ENCODE results near the gene USP12.

Gene USP12

GRCh38 chr13:27171827-27172494, 350 bp upstream of the USP12 start:
- H3K9me3 Mint-ChIP-seq: no peaks in the 10 kb centered on the region
- H3K4me1 Mint-ChIP-seq: peaks cover 68% of the 10 kb centered on the region
- peak; percentile 95 for ATAC-seq
- H3K4me3 Mint-ChIP-seq: peak overlapping the region; percentile 95
- H3K27ac Mint-ChIP-seq: peak overlapping the region; percentile 95
- H3K36me3 Mint-ChIP-seq: no peaks in the 10 kb centered on the region
- H3K27me3 Mint-ChIP-seq: no peaks in the 10 kb centered on the region

- Mint-ChIP-seq H3K36me3 (no peaks in the 10 kb centered on the region), H3K9me3 (no peaks in the 10 kb centered on the region), H3K27me3 (no peaks in the 10 kb centered on the region), H3K27ac (peak overlapping the region; percentile 95), H3K4me3 (peak overlapping the region; percentile 97), H3K4me1 (peaks cover 66% of the 10 kb centered on the region)
- peak; percentile 0 for ATAC-seq
These were observed 931 bp downstream of the USP12 start for GRCh38 chr13:27170516-27171243.

- H3K27ac Mint-ChIP-seq: peak overlapping the region; percentile 95
- H3K4me3 Mint-ChIP-seq: peak overlapping the region; percentile 97
- H3K27me3 Mint-ChIP-seq: no peaks in the 10 kb centered on the region
- peak; percentile 16 for ATAC-seq
- H3K36me3 Mint-ChIP-seq: no peaks in the 10 kb centered on the region
- no peaks in the 10 kb centered on the region for H3K9me3 Mint-ChIP-seq
- H3K4me1 Mint-ChIP-seq: peaks cover 65% of the 10 kb centered on the region
These were observed 1.4 kb downstream of the USP12 start for GRCh38 chr13:27170221-27170515.

- Mint-ChIP-seq H3K9me3 (no peaks in the 10 kb centered on the region), H3K27ac (peak overlapping the region; percentile 21), H3K4me1 (peaks cover 64% of the 10 kb centered on the region), H3K4me3 (no peak overlapping the region), H3K27me3 (no peaks in the 10 kb centered on the region), H3K36me3 (no peaks in the 10 kb centered on the region)
- no peak for ATAC-seq
These were observed 2.5 kb downstream of the USP12 start for GRCh38 chr13:27168906-27169657.

GRCh38 chr13:27168086-27168485, 3.5 kb downstream of the USP12 start:
- peaks cover 5% of the 10 kb centered on the region for H3K36me3 Mint-ChIP-seq
- peak overlapping the region; percentile 21 for H3K27ac Mint-ChIP-seq
- H3K4me3 Mint-ChIP-seq: peak overlapping the region; percentile 46
- peaks cover 71% of the 10 kb centered on the region for H3K4me1 Mint-ChIP-seq
- no peaks in the 10 kb centered on the region for H3K9me3 Mint-ChIP-seq
- H3K27me3 Mint-ChIP-seq: no peaks in the 10 kb centered on the region
- ATAC-seq: no peak

GRCh38 chr13:27166313-27166712, 5.3 kb downstream of the USP12 start:
- peaks cover 8% of the 10 kb centered on the region for H3K36me3 Mint-ChIP-seq
- no peak overlapping the region for H3K4me3 Mint-ChIP-seq
- no peak overlapping the region for H3K27ac Mint-ChIP-seq
- H3K4me1 Mint-ChIP-seq: peaks cover 71% of the 10 kb centered on the region
- no peaks in the 10 kb centered on the region for H3K27me3 Mint-ChIP-seq
- H3K9me3 Mint-ChIP-seq: no peaks in the 10 kb centered on the region
- ATAC-seq: no peak

- Mint-ChIP-seq H3K36me3 (peaks cover 17% of the 10 kb centered on the region), H3K9me3 (no peaks in the 10 kb centered on the region), H3K27me3 (no peaks in the 10 kb centered on the region), H3K27ac (peak overlapping the region; percentile 62), H3K4me1 (peaks cover 72% of the 10 kb centered on the region), H3K4me3 (no peak overlapping the region)
- ATAC-seq: no peak
These were observed 9.6 kb downstream of the USP12 start for GRCh38 chr13:27161980-27162379.

- Mint-ChIP-seq H3K4me3 (no peak overlapping the region), H3K36me3 (peaks cover 22% of the 10 kb centered on the region), H3K27ac (peak overlapping the region; percentile 25), H3K27me3 (no peaks in the 10 kb centered on the region), H3K9me3 (no peaks in the 10 kb centered on the region), H3K4me1 (peaks cover 71% of the 10 kb centered on the region)
- ATAC-seq: no peak
These were observed 10.2 kb downstream of the USP12 start for GRCh38 chr13:27161423-27161822.

- Mint-ChIP-seq H3K27ac (peak overlapping the region; percentile 25), H3K9me3 (peaks cover 3% of the 10 kb centered on the region), H3K4me1 (peaks cover 71% of the 10 kb centered on the region), H3K27me3 (no peaks in the 10 kb centered on the region), H3K36me3 (peaks cover 28% of the 10 kb centered on the region), H3K4me3 (peak overlapping the region; percentile 18)
- no peak for ATAC-seq
These were observed 10.8 kb downstream of the USP12 start for GRCh38 chr13:27160657-27161295.

GRCh38 chr13:27159806-27160563, 11.6 kb downstream of the USP12 start:
- no peak overlapping the region for H3K4me3 Mint-ChIP-seq
- peaks cover 28% of the 10 kb centered on the region for H3K36me3 Mint-ChIP-seq
- H3K4me1 Mint-ChIP-seq: peaks cover 71% of the 10 kb centered on the region
- H3K27ac Mint-ChIP-seq: peak overlapping the region; percentile 25
- no peak for ATAC-seq
- peaks cover 3% of the 10 kb centered on the region for H3K9me3 Mint-ChIP-seq
- no peaks in the 10 kb centered on the region for H3K27me3 Mint-ChIP-seq

GRCh38 chr13:27158335-27158734, 13.3 kb downstream of the USP12 start:
- Mint-ChIP-seq H3K27ac (no peak overlapping the region), H3K9me3 (peaks cover 5% of the 10 kb centered on the region), H3K27me3 (no peaks in the 10 kb centered on the region), H3K4me1 (peaks cover 72% of the 10 kb centered on the region), H3K4me3 (no peak overlapping the region), H3K36me3 (peaks cover 30% of the 10 kb centered on the region)
- no peak for ATAC-seq

- ATAC-seq: no peak
- peaks cover 79% of the 10 kb centered on the region for H3K4me1 Mint-ChIP-seq
- peaks cover 23% of the 10 kb centered on the region for H3K36me3 Mint-ChIP-seq
- peaks cover 5% of the 10 kb centered on the region for H3K9me3 Mint-ChIP-seq
- no peak overlapping the region for H3K4me3 Mint-ChIP-seq
- no peaks in the 10 kb centered on the region for H3K27me3 Mint-ChIP-seq
- H3K27ac Mint-ChIP-seq: peak overlapping the region; percentile 15
These were observed 19.6 kb downstream of the USP12 start for GRCh38 chr13:27151798-27152599.

- no peak for ATAC-seq
- peaks cover 12% of the 10 kb centered on the region for H3K36me3 Mint-ChIP-seq
- peaks cover 90% of the 10 kb centered on the region for H3K4me1 Mint-ChIP-seq
- no peak overlapping the region for H3K4me3 Mint-ChIP-seq
- no peaks in the 10 kb centered on the region for H3K27me3 Mint-ChIP-seq
- H3K27ac Mint-ChIP-seq: peak overlapping the region; percentile 14
- peaks cover 3% of the 10 kb centered on the region for H3K9me3 Mint-ChIP-seq
These were observed 21.9 kb downstream of the USP12 start for GRCh38 chr13:27149702-27150101.

- H3K27ac Mint-ChIP-seq: peak overlapping the region; percentile 96
- H3K9me3 Mint-ChIP-seq: peaks cover 3% of the 10 kb centered on the region
- H3K4me1 Mint-ChIP-seq: peaks cover 86% of the 10 kb centered on the region
- peaks cover 12% of the 10 kb centered on the region for H3K36me3 Mint-ChIP-seq
- no peak for ATAC-seq
- H3K4me3 Mint-ChIP-seq: peak overlapping the region; percentile 35
- H3K27me3 Mint-ChIP-seq: no peaks in the 10 kb centered on the region
These were observed 22.7 kb downstream of the USP12 start for GRCh38 chr13:27148900-27149299.
